Fibroblast of mammary gland (primary cell): ENCODE results near the gene EGFLAM.

Experiments used
- DNase-seq: peaks from one replicate; pipeline ENCODE4 v3.0.0-alpha.2; 2010; ENCODE audit warnings: low read depth
- H3K4me3 ChIP-seq: 2 replicates; pipeline ENCODE4 v1.5.1; 2011; ENCODE audit warnings: low read depth, mild to moderate bottlenecking, low read length, moderate library complexity; ENCODE audit not compliant: control insufficient read depth
- CTCF ChIP-seq: conservative IDR thresholded peaks from 2 replicates; pipeline ENCODE4 v1.5.1; 2011; ENCODE audit warnings: low read depth, low read length, inconsistent platforms; ENCODE audit not compliant: control insufficient read depth, insufficient read depth

The EGFLAM gene

GRCh38 chr5:38373743-38374142, 115.4 kb downstream of the EGFLAM start:
- TF ChIP-seq CTCF: no peak
- DNase-seq: peak; percentile 52

GRCh38 chr5:38375423-38375822, 117.1 kb downstream of the EGFLAM start:
- no peak overlapping the region for H3K4me3 ChIP-seq
- no peak for DNase-seq
- TF ChIP-seq CTCF: no peak

More at GRCh38 chr5:38373743-38374142, 115.4 kb downstream of the EGFLAM start:
- no peak overlapping the region for H3K4me3 ChIP-seq

- no peak for TF ChIP-seq CTCF
- no peak overlapping the region for H3K4me3 ChIP-seq
- no peak for DNase-seq
Measured at GRCh38 chr5:38376404-38376803, 118.0 kb downstream of the EGFLAM start.

GRCh38 chr5:38378579-38378978, 120.2 kb downstream of the EGFLAM start:
- no peak for DNase-seq
- no peak overlapping the region for H3K4me3 ChIP-seq
- no peak for TF ChIP-seq CTCF

GRCh38 chr5:38379350-38379937, 121.1 kb downstream of the EGFLAM start:
- no peak for TF ChIP-seq CTCF
- no peak for DNase-seq
- no peak overlapping the region for H3K4me3 ChIP-seq

GRCh38 chr5:38380537-38380936, 122.2 kb downstream of the EGFLAM start:
- no peak for TF ChIP-seq CTCF
- no peak overlapping the region for H3K4me3 ChIP-seq
- no peak for DNase-seq

- no peak for DNase-seq
- TF ChIP-seq CTCF: no peak
Measured at GRCh38 chr5:38381361-38381760, 123.0 kb downstream of the EGFLAM start.

More at GRCh38 chr5:38381361-38381760, 123.0 kb downstream of the EGFLAM start:
- H3K4me3 ChIP-seq: no peak overlapping the region
